GM10266 (cell line): ENCODE results near the gene DMAC2L.
"Not testable (repeated sequence)": the region's sequence is repeated elsewhere in the genome, so short reads cannot be mapped to it uniquely, and the experiment has no call there.

Experiments used
- DNase-seq: peaks from one replicate; pipeline ENCODE4 v3.0.0; 2012; ENCODE audit errors: extremely low spot score
- CTCF ChIP-seq: IDR thresholded peaks from 2 replicates; pipeline ENCODE4 v1.5.1; 2012; ENCODE audit warnings: mild to moderate bottlenecking, low read depth; ENCODE audit not compliant: control insufficient read depth, insufficient read depth; ENCODE audit errors: missing control alignments

DMAC2L gene

DNA sequence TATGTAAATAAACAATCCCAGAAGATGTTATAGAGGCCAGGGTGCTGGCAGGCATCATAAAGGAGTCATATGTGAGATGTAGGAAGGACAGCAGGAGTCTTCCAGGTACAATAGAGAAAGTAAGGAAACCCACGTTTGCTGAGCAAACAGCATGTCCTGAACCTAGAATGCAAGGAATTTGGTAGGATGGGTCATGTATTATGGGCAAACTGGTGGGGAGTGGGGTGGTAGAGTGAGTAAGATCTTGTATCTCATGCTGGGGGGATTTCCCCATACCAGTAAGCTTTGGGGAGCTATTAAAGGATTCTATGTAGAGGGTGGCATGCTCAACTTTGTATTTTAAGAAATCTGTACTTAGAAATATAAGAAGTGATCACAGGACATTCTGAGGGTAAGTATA lies 43.6 kb downstream of the DMAC2L start:
- no peak for DNase-seq
- no peak for TF ChIP-seq CTCF

GRCh38 chr14:50356283-50356682 lies 44.2 kb downstream of the DMAC2L start:
- DNase-seq: not testable (repeated sequence)

GRCh38 chr14:50357124-50357523 lies 45.0 kb downstream of the DMAC2L start:
- no peak for TF ChIP-seq CTCF
- DNase-seq: no peak

- DNase-seq: no peak
- TF ChIP-seq CTCF: no peak
These were observed 45.8 kb downstream of the DMAC2L start for GRCh38 chr14:50357753-50358395.

DNA sequence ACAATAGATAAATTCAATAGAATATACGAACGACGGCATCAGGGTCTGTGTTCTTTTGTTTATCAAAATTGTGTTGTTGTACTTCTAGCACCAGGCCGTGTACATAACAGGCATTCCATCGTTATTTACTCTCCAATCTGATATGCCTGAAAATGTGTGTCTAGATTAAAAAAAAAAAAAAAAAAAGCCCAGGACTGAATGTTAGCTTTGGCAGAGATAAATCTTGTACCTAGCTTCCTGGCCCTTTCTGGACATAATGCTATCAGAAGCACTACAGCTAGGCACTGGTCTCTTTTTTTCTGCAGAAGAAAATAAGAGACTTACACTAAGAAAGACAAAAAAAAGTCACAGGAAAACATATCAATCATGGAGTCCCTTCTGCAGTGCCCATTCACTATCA lies 47.5 kb downstream of the DMAC2L start:
- TF ChIP-seq CTCF: no peak
- DNase-seq: no peak

DNA sequence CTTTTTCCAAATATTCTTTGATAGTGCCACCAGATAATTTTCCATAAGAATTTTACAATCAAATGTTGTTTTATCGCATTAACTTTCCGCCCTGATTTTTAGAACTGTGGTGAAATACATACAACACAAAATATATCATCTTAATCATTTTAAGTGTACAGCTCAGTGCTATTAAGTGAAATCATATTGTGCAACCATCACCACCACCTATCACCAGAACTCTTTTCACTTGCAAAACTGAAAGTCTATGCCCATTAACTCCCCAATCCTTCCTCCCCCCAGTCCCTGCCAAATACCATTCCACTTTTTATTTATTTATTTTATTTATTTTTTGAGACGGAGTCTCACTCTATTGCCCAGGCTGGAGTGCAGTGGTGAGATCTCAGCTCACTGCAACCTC lies 48.0 kb downstream of the DMAC2L start:
- no peak for DNase-seq
- TF ChIP-seq CTCF: no peak

GRCh38 chr14:50360851-50361250 lies 48.7 kb downstream of the DMAC2L start:
- no peak for DNase-seq
- TF ChIP-seq CTCF: no peak

GRCh38 chr14:50361473-50362403 lies 49.6 kb downstream of the DMAC2L start:
- not testable (repeated sequence) for DNase-seq
